Omental fat pad (tissue), 4 donors: ENCODE data around the gene KCNIP3. TPM values are rescaled to one million over a fixed set of nuclear protein-coding genes. Genes with fewer than 3 reads are reported as not detected.
A peak's percentile ranks its signal among the peaks of the same experiment; 100 is the strongest.

ENCODE experiments used
- ATAC-seq: fragments of 150-250 bp; one replicate; pipeline ENCODE4 v1.9.1; 2016; ENCODE audit warnings: mild to moderate bottlenecking, moderate library complexity; ENCODE audit not compliant: low FRiP score
- DNase-seq: peaks from one replicate; pipeline ENCODE4 v3.0.0-alpha.2; 2019; ENCODE audit warnings: low spot score
- CTCF ChIP-seq, 3 donors: fragments of 450-650 bp; IDR thresholded peaks; one replicate each; pipeline ENCODE4 v1.5.1; 2016 to 2017; ENCODE audit warnings: antibody characterized with exemption in 3 of 3, mild to moderate bottlenecking in 3 of 3, moderate library complexity in 2 of 3
- total RNA-seq, 4 donors: library from RNA; depleted of rRNA; stranded (reverse); fragments of >200 nt; gene quantifications; one replicate each; pipeline ENCODE4 v1.1.0, GENCODE V29; 2016

The KCNIP3 gene
- total RNA-seq, 4 donors from 2014 or later: 5.5 to 37.4 (median 7.1) TPM

- ATAC-seq (no peak), DNase-seq (no peak)
- no peak for TF ChIP-seq CTCF (IDR thresholded peaks at IDR 0.05)
Observed at GRCh38 chr2:95386031-95386430, 88.9 kb downstream of the KCNIP3 start.

- DNase-seq (no peak), ATAC-seq (no peak)
- no peak for TF ChIP-seq CTCF (IDR thresholded peaks at IDR 0.05)
Observed at GRCh38 chr2:95387358-95387757, 90.2 kb downstream of the KCNIP3 start.

GRCh38 chr2:95388091-95388692 lies 91.0 kb downstream of the KCNIP3 start:
- ATAC-seq (no peak), DNase-seq (no peak)
- TF ChIP-seq CTCF (IDR thresholded peaks at IDR 0.05): no peak

- no peak for TF ChIP-seq CTCF (IDR thresholded peaks at IDR 0.05)
- ATAC-seq (no peak), DNase-seq (no peak)
Observed at GRCh38 chr2:95388856-95389244, 91.7 kb downstream of the KCNIP3 start.

- DNase-seq (no peak), ATAC-seq (peak; percentile 55)
- peak in 1 of 3 donors; percentile 56 for TF ChIP-seq CTCF (IDR thresholded peaks at IDR 0.05)
Observed at GRCh38 chr2:95389245-95390119, 92.3 kb downstream of the KCNIP3 start.

- ATAC-seq: no peak
Observed at GRCh38 chr2:95390272-95390880, 93.2 kb downstream of the KCNIP3 start.

More at GRCh38 chr2:95390272-95390880, 93.2 kb downstream of the KCNIP3 start:
- DNase-seq: no peak
- no peak for TF ChIP-seq CTCF (IDR thresholded peaks at IDR 0.05)
